NCI-H187 (cell line): ENCODE data around the gene ITPA.
A peak's percentile ranks its signal among the peaks of the same experiment; 100 is the strongest.
"Not testable (repeated sequence)": the region's sequence is repeated elsewhere in the genome, so short reads cannot be mapped to it uniquely, and the experiment has no call there.

Experiments used
- DNase-seq, 2 experiments: peaks; one replicate each; lab custom pipeline; 2025; lab: John Stamatoyannopoulos, UW

ITPA gene

GRCh38 chr20:3173610-3174441 lies 35.5 kb upstream of the ITPA start:
- peak; percentile 67 to 91 for DNase-seq

- DNase-seq, result no peak
Observed at GRCh38 chr20:3174442-3175261, 34.6 kb upstream of the ITPA start.

- DNase-seq, result no peak
Observed at GRCh38 chr20:3175270-3175669, 34.0 kb upstream of the ITPA start.

- no peak for DNase-seq
Observed at GRCh38 chr20:3177746-3178485, 31.4 kb upstream of the ITPA start.

- no peak for DNase-seq
Observed at GRCh38 chr20:3180319-3180718, 29.0 kb upstream of the ITPA start.

GRCh38 chr20:3181270-3181669 lies 28.0 kb upstream of the ITPA start:
- no peak for DNase-seq

- DNase-seq, result not testable (repeated sequence)
Observed at GRCh38 chr20:3182429-3182828, 26.9 kb upstream of the ITPA start.

- peak in 1 of 2 experiments; percentile 52 for DNase-seq
Observed at GRCh38 chr20:3183896-3184612, 25.2 kb upstream of the ITPA start.

- DNase-seq, result not testable (repeated sequence)
Observed at GRCh38 chr20:3187861-3188260, 21.4 kb upstream of the ITPA start.

- no peak for DNase-seq
Observed at GRCh38 chr20:3188823-3189413, 20.4 kb upstream of the ITPA start.

- peak in 1 of 2 experiments; percentile 22 for DNase-seq
Observed at GRCh38 chr20:3189561-3190131, 19.7 kb upstream of the ITPA start.

- no peak for DNase-seq
Observed at GRCh38 chr20:3190681-3191111, 18.6 kb upstream of the ITPA start.

GRCh38 chr20:3192226-3193015 lies 16.9 kb upstream of the ITPA start:
- no peak for DNase-seq

GRCh38 chr20:3193806-3194616 lies 15.3 kb upstream of the ITPA start:
- DNase-seq, result no peak

GRCh38 chr20:3194617-3195280 lies 14.5 kb upstream of the ITPA start:
- peak in 1 of 2 experiments; percentile 15 for DNase-seq

- no peak for DNase-seq
Observed at GRCh38 chr20:3195590-3196237, 13.6 kb upstream of the ITPA start.

GRCh38 chr20:3199206-3199605 lies 10.1 kb upstream of the ITPA start:
- DNase-seq, result no peak
